HEK293 (cell line): Measurements from ENCODE around the gene PRSS8.

ENCODE experiments used
- GLIS1 ChIP-seq: fragments of 450-650 bp; formaldehyde crosslinking; IDR thresholded peaks from 2 replicates; pipeline ENCODE4 v1.5.1; 2016; ENCODE audit warnings: missing biosample characterization, missing genetic modification characterization
- IKZF3 ChIP-seq: fragments of 450-650 bp; IDR thresholded peaks from 2 replicates; pipeline ENCODE4 v1.5.0; 2018; ENCODE audit warnings: missing biosample characterization, mild to moderate bottlenecking, missing genetic modification characterization, moderate library complexity
- SP7 ChIP-seq: fragments of 450-650 bp; formaldehyde crosslinking; IDR thresholded peaks from 2 replicates; pipeline ENCODE4 v1.5.1; 2016; ENCODE audit warnings: missing biosample characterization, missing genetic modification characterization
- ZNF140 ChIP-seq: fragments of 450-650 bp; formaldehyde crosslinking; IDR thresholded peaks from 2 replicates; pipeline ENCODE4 v1.5.1; 2016; ENCODE audit warnings: missing biosample characterization, missing genetic modification characterization
- ZNF274 ChIP-seq, 2 experiments: fragments of 200-500 bp in 1 of 2; fragments of 450-650 bp in 1 of 2; sonication (Bioruptor generic) in 1 of 2; formaldehyde crosslinking in 1 of 2; IDR thresholded peaks; 2 replicates each; pipeline versions ENCODE4 v1.5.1 to v1.6.1; 2014 to 2016; ENCODE audit warnings: borderline replicate concordance in 1 of 2, inconsistent platforms in 1 of 2, low read length in 1 of 2, missing biosample characterization in 1 of 2, missing genetic modification characterization in 1 of 2
- ZNF335 ChIP-seq: fragments of 450-650 bp; formaldehyde crosslinking; conservative IDR thresholded peaks from 2 replicates; pipeline ENCODE4 v1.5.1; 2016; ENCODE audit warnings: missing biosample characterization, missing genetic modification characterization
- ZNF354C ChIP-seq: fragments of 450-650 bp; formaldehyde crosslinking; IDR thresholded peaks from 2 replicates; pipeline ENCODE4 v1.5.1; 2016; ENCODE audit warnings: missing biosample characterization, missing genetic modification characterization, low read depth, borderline replicate concordance
- ZNF394 ChIP-seq: fragments of 450-650 bp; formaldehyde crosslinking; IDR thresholded peaks from 2 replicates; pipeline ENCODE4 v1.5.1; 2016; ENCODE audit warnings: missing biosample characterization, missing genetic modification characterization, mild to moderate bottlenecking, moderate library complexity, borderline replicate concordance
- ZNF404 ChIP-seq: fragments of 450-650 bp; formaldehyde crosslinking; IDR thresholded peaks from 2 replicates; pipeline ENCODE4 v1.5.1; 2017; ENCODE audit warnings: missing biosample characterization, missing genetic modification characterization
- ZNF530 ChIP-seq: fragments of 450-650 bp; formaldehyde crosslinking; IDR thresholded peaks from 2 replicates; pipeline ENCODE4 v1.5.1; 2016; ENCODE audit warnings: low read depth, missing biosample characterization, missing genetic modification characterization
- ZNF549 ChIP-seq: fragments of 450-650 bp; IDR thresholded peaks from 2 replicates; pipeline ENCODE4 v1.5.1; 2018; ENCODE audit warnings: missing biosample characterization, missing genetic modification characterization, mild to moderate bottlenecking, inconsistent platforms, moderate library complexity
- ZNF600 ChIP-seq: fragments of 450-650 bp; formaldehyde crosslinking; IDR thresholded peaks from 2 replicates; pipeline ENCODE4 v1.5.1; 2016; ENCODE audit warnings: missing biosample characterization, missing genetic modification characterization
- ZNF610 ChIP-seq: fragments of 450-650 bp; formaldehyde crosslinking; IDR thresholded peaks from 2 replicates; pipeline ENCODE4 v1.5.1; 2016; ENCODE audit warnings: missing biosample characterization, missing genetic modification characterization, borderline replicate concordance
- ZNF658 ChIP-seq: fragments of 450-650 bp; formaldehyde crosslinking; IDR thresholded peaks from 2 replicates; pipeline ENCODE4; 2016; ENCODE audit warnings: missing biosample characterization, missing genetic modification characterization
- ZNF660 ChIP-seq: fragments of 450-650 bp; IDR thresholded peaks from 2 replicates; pipeline ENCODE4 v1.5.1; 2018; ENCODE audit warnings: missing biosample characterization, mild to moderate bottlenecking, missing genetic modification characterization
- ZNF76 ChIP-seq: fragments of 450-650 bp; formaldehyde crosslinking; IDR thresholded peaks from 2 replicates; pipeline ENCODE4; 2016; ENCODE audit warnings: low read depth, missing biosample characterization, missing genetic modification characterization, borderline replicate concordance
- ZNF791 ChIP-seq: fragments of 450-650 bp; formaldehyde crosslinking; IDR thresholded peaks from 2 replicates; pipeline ENCODE4 v1.5.1; 2016; ENCODE audit warnings: missing biosample characterization, missing genetic modification characterization
- ZNF837 ChIP-seq: fragments of 450-650 bp; formaldehyde crosslinking; IDR thresholded peaks from 2 replicates; pipeline ENCODE4 v1.5.1; 2016; ENCODE audit warnings: missing biosample characterization, missing genetic modification characterization
- TF ChIP-seq, protein P1 (sequence below): fragments of 450-650 bp; formaldehyde crosslinking; IDR thresholded peaks from 2 replicates; pipeline ENCODE4 v1.5.1; 2016; ENCODE audit warnings: missing biosample characterization, missing genetic modification characterization
- TF ChIP-seq, protein P2 (sequence below): fragments of 450-650 bp; formaldehyde crosslinking; IDR thresholded peaks from 2 replicates; pipeline ENCODE4 v1.5.1; 2016; ENCODE audit warnings: missing biosample characterization, missing genetic modification characterization
- TF ChIP-seq, protein P3 (sequence below): fragments of 450-650 bp; formaldehyde crosslinking; IDR thresholded peaks from 2 replicates; pipeline ENCODE4 v1.5.1; 2016; ENCODE audit warnings: missing biosample characterization, missing genetic modification characterization
- TF ChIP-seq, protein P4 (sequence below): fragments of 450-650 bp; formaldehyde crosslinking; IDR thresholded peaks from 2 replicates; pipeline ENCODE4 v1.5.1; 2016; ENCODE audit warnings: missing biosample characterization, missing genetic modification characterization
- TF ChIP-seq, protein P5 (sequence below): fragments of 450-650 bp; formaldehyde crosslinking; IDR thresholded peaks from 2 replicates; pipeline ENCODE4 v1.5.1; 2016; ENCODE audit warnings: missing biosample characterization, missing genetic modification characterization
- TF ChIP-seq, protein P6 (sequence below): fragments of 450-650 bp; IDR thresholded peaks from 2 replicates; pipeline ENCODE4 v1.5.1; 2018; ENCODE audit warnings: missing biosample characterization, mild to moderate bottlenecking, missing genetic modification characterization
- TF ChIP-seq, protein P7 (sequence below): fragments of 450-650 bp; formaldehyde crosslinking; IDR thresholded peaks from 2 replicates; pipeline ENCODE4 v1.5.1; 2017; ENCODE audit warnings: missing biosample characterization, missing genetic modification characterization

PRSS8 gene

DNA sequence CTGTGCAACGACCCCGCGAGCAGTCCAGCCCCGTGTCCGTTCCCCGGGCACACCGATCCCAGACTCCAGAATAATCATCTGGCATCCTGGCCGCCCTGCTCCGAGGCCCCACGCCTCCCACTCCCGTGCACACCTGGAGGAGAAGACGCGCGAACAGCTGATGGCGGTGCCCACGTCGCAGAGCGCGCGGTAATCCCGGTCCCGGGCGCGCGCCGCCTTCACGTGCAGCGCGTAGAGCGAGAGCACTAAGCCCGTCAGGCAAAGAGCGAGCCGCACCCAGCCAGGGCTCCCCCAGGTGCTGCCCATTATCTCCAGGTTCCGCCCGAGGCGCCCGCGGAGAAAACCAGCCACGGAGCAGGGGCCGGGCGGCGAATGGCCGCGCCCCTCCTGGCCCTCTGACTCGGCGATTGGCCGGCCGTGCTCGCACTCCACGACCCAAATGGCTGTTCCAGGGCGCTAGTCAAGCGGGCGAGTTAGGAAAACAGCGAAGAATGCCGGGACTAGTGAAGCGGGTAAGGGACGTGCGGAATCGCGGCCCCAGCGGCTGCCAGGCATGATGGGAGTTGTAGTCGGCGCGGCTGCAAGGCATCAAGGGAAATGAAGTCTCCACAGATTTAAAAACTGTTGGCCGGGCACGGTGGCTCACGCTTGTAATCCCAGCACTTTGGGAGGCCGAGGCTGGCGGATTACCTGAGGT lies 41.0 kb downstream of the PRSS8 start, which contains the start of gene VKORC1 (continued):
- TF ChIP-seq ZNF660 (tag by site-specific recombination), result 0 out of 2 replicates have a peak, but pooled peaks have one; percentile 45
- TF ChIP-seq ZNF549 (tag by site-specific recombination), result no peak
- peak; percentile 99 for TF ChIP-seq ZNF335 (tag by site-specific recombination)
- TF ChIP-seq ZNF610 (tag by site-specific recombination), result 0 out of 2 replicates have a peak, but pooled peaks have one; percentile 10
- no peak for TF ChIP-seq ZNF354C (tag by site-specific recombination)
- TF ChIP-seq, protein P1, sequence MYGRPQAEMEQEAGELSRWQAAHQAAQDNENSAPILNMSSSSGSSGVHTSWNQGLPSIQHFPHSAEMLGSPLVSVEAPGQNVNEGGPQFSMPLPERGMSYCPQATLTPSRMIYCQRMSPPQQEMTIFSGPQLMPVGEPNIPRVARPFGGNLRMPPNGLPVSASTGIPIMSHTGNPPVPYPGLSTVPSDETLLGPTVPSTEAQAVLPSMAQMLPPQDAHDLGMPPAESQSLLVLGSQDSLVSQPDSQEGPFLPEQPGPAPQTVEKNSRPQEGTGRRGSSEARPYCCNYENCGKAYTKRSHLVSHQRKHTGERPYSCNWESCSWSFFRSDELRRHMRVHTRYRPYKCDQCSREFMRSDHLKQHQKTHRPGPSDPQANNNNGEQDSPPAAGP (tag by site-specific recombination), result peak; percentile 71
- TF ChIP-seq, protein P2, sequence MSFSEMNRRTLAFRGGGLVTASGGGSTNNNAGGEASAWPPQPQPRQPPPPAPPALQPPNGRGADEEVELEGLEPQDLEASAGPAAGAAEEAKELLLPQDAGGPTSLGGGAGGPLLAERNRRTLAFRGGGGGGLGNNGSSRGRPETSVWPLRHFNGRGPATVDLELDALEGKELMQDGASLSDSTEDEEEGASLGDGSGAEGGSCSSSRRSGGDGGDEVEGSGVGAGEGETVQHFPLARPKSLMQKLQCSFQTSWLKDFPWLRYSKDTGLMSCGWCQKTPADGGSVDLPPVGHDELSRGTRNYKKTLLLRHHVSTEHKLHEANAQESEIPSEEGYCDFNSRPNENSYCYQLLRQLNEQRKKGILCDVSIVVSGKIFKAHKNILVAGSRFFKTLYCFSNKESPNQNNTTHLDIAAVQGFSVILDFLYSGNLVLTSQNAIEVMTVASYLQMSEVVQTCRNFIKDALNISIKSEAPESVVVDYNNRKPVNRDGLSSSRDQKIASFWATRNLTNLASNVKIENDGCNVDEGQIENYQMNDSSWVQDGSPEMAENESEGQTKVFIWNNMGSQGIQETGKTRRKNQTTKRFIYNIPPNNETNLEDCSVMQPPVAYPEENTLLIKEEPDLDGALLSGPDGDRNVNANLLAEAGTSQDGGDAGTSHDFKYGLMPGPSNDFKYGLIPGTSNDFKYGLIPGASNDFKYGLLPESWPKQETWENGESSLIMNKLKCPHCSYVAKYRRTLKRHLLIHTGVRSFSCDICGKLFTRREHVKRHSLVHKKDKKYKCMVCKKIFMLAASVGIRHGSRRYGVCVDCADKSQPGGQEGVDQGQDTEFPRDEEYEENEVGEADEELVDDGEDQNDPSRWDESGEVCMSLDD, result 0 out of 2 replicates have a peak, but pooled peaks have one; percentile 41
- TF ChIP-seq ZNF274 (IDR thresholded peaks at IDR 0.05; ENCODE audit: low read length), result no peak
- TF ChIP-seq ZNF274 (tag by site-specific recombination; IDR thresholded peaks at IDR 0.05; ENCODE audit: borderline replicate concordance), result no peak
- TF ChIP-seq, protein P3, sequence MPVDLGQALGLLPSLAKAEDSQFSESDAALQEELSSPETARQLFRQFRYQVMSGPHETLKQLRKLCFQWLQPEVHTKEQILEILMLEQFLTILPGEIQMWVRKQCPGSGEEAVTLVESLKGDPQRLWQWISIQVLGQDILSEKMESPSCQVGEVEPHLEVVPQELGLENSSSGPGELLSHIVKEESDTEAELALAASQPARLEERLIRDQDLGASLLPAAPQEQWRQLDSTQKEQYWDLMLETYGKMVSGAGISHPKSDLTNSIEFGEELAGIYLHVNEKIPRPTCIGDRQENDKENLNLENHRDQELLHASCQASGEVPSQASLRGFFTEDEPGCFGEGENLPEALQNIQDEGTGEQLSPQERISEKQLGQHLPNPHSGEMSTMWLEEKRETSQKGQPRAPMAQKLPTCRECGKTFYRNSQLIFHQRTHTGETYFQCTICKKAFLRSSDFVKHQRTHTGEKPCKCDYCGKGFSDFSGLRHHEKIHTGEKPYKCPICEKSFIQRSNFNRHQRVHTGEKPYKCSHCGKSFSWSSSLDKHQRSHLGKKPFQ (tag by site-specific recombination), result peak; percentile 74
- peak; percentile 71 for TF ChIP-seq ZNF140
- TF ChIP-seq SP7 (tag by site-specific recombination), result peak; percentile 68; the same call in 1 of the 2 replicates
- peak; percentile 99 for TF ChIP-seq ZNF76
- TF ChIP-seq, protein P4, sequence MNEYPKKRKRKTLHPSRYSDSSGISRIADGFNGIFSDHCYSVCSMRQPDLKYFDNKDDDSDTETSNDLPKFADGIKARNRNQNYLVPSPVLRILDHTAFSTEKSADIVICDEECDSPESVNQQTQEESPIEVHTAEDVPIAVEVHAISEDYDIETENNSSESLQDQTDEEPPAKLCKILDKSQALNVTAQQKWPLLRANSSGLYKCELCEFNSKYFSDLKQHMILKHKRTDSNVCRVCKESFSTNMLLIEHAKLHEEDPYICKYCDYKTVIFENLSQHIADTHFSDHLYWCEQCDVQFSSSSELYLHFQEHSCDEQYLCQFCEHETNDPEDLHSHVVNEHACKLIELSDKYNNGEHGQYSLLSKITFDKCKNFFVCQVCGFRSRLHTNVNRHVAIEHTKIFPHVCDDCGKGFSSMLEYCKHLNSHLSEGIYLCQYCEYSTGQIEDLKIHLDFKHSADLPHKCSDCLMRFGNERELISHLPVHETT, result no peak
- TF ChIP-seq, protein P5, sequence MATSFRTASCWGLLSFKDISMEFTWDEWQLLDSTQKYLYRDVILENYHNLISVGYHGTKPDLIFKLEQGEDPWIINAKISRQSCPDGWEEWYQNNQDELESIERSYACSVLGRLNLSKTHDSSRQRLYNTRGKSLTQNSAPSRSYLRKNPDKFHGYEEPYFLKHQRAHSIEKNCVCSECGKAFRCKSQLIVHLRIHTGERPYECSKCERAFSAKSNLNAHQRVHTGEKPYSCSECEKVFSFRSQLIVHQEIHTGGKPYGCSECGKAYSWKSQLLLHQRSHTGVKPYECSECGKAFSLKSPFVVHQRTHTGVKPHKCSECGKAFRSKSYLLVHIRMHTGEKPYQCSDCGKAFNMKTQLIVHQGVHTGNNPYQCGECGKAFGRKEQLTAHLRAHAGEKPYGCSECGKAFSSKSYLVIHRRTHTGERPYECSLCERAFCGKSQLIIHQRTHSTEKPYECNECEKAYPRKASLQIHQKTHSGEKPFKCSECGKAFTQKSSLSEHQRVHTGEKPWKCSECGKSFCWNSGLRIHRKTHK (tag by site-specific recombination), result no peak
- peak; percentile 51; the same call in 1 of the 2 replicates for TF ChIP-seq GLIS1 (tag by site-specific recombination)
- TF ChIP-seq, protein P6, sequence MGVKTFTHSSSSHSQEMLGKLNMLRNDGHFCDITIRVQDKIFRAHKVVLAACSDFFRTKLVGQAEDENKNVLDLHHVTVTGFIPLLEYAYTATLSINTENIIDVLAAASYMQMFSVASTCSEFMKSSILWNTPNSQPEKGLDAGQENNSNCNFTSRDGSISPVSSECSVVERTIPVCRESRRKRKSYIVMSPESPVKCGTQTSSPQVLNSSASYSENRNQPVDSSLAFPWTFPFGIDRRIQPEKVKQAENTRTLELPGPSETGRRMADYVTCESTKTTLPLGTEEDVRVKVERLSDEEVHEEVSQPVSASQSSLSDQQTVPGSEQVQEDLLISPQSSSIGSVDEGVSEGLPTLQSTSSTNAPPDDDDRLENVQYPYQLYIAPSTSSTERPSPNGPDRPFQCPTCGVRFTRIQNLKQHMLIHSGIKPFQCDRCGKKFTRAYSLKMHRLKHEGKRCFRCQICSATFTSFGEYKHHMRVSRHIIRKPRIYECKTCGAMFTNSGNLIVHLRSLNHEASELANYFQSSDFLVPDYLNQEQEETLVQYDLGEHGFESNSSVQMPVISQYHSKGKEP (tag by site-specific recombination), result no peak
- TF ChIP-seq ZNF394, result peak; percentile 19
- TF ChIP-seq ZNF837, result no peak
- TF ChIP-seq ZNF658 (tag by site-specific recombination), result no peak
- no peak for TF ChIP-seq ZNF791 (tag by site-specific recombination)
- TF ChIP-seq, protein P7, sequence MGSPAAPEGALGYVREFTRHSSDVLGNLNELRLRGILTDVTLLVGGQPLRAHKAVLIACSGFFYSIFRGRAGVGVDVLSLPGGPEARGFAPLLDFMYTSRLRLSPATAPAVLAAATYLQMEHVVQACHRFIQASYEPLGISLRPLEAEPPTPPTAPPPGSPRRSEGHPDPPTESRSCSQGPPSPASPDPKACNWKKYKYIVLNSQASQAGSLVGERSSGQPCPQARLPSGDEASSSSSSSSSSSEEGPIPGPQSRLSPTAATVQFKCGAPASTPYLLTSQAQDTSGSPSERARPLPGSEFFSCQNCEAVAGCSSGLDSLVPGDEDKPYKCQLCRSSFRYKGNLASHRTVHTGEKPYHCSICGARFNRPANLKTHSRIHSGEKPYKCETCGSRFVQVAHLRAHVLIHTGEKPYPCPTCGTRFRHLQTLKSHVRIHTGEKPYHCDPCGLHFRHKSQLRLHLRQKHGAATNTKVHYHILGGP (tag by site-specific recombination), result no peak
- no peak for TF ChIP-seq ZNF404 (tag by site-specific recombination)
- TF ChIP-seq ZNF530, result no peak
- 0 out of 2 replicates have a peak, but pooled peaks have one; percentile 53 for TF ChIP-seq ZNF600 (tag by site-specific recombination)
- peak; percentile 99 for TF ChIP-seq IKZF3
